Parathyroid adenoma (tissue), 2 donors: Measurements from ENCODE around the gene FLT1.
A peak's percentile ranks its signal among the peaks of the same experiment; 100 is the strongest.

Source experiments
- H2AFZ ChIP-seq: fragments of 300-600 bp; sonication (generic); one replicate; pipeline ENCODE4 v1.7.0; 2017; ENCODE audit warnings: antibody characterized with exemption, mild to moderate bottlenecking
- H3K27ac ChIP-seq: fragments of 300-600 bp; sonication (generic); one replicate; pipeline ENCODE4 v1.7.0; 2017
- H3K27me3 ChIP-seq: fragments of 300-600 bp; sonication (generic); one replicate; pipeline ENCODE4 v1.7.0; 2017; ENCODE audit warnings: low read length; ENCODE audit not compliant: control insufficient read depth, insufficient read depth
- H3K36me3 ChIP-seq: fragments of 300-600 bp; sonication (generic); one replicate; pipeline ENCODE4 v1.7.0; 2017; ENCODE audit warnings: low read length; ENCODE audit not compliant: control insufficient read depth, insufficient read depth
- H3K4me1 ChIP-seq: fragments of 300-600 bp; sonication (generic); one replicate; pipeline ENCODE4 v1.7.0; 2017; ENCODE audit warnings: control low read depth
- H3K4me2 ChIP-seq: fragments of 300-600 bp; sonication (generic); one replicate; pipeline ENCODE4 v1.7.0; 2017; ENCODE audit warnings: low read length
- H3K4me3 ChIP-seq: fragments of 300-600 bp; sonication (generic); one replicate; pipeline ENCODE4 v1.7.0; 2017; ENCODE audit warnings: low read depth, low read length
- H3K79me2 ChIP-seq: fragments of 300-600 bp; sonication (generic); one replicate; pipeline ENCODE4 v1.7.0; 2017; ENCODE audit warnings: control low read depth
- H3K9ac ChIP-seq: fragments of 300-600 bp; sonication (generic); one replicate; pipeline ENCODE4 v1.7.0; 2017; ENCODE audit warnings: mild to moderate bottlenecking
- H3K9me3 ChIP-seq: fragments of 300-600 bp; sonication (generic); one replicate; pipeline ENCODE4 v1.7.0; 2017; ENCODE audit warnings: low read length; ENCODE audit not compliant: control insufficient read depth
- TF ChIP-seq, protein P1 (sequence below): fragments of 300-600 bp; sonication (generic); IDR thresholded peaks from one replicate; pipeline ENCODE4 v1.7.0; 2017; ENCODE audit warnings: antibody characterized with exemption, mild to moderate bottlenecking
- donor health status: primary hyperparathyroidism.

Gene FLT1

DNA sequence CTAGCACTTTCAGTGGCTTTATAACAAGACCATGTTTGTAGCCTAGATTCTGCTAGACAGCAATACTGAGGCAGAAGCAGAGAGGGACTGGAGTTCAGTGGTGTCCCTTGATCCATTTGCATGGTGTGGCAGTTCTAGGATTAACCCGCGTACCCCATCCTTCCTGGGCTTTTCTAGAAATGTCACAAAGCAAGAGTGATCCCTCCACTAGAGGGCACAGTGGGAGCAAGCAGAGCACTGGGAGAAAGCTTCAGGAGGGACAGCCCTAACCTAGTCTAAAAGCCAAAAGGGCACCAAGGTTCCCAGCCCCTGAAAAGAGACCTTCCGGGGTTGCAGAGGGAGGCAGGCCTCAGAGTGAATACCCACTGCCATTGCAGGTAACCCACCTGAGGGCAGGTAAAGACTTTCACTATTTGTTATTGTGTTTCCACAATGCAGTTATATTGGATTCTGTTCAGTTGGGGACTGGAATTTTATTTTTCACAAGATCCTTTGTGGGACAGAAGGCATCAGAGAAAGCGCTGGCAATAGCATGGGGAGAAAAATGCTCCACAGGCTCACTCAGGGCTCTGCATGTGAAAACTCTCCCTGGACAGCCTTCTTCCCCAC, 170.6 kb downstream of the FLT1 start:
- Histone ChIP-seq H3K27me3 (no peaks in the 10 kb centered on the region), H3K9ac (no peak overlapping the region), H3K79me2 (no peaks in the 10 kb centered on the region), H3K4me2 (no peak overlapping the region), H3K9me3 (no peaks in the 10 kb centered on the region), H3K4me3 (no peak overlapping the region), H3K4me1 (no peaks in the 10 kb centered on the region), H3K27ac (no peak overlapping the region), H2AFZ (no peak overlapping the region), H3K36me3 (no peaks in the 10 kb centered on the region)
- TF ChIP-seq, protein P1, sequence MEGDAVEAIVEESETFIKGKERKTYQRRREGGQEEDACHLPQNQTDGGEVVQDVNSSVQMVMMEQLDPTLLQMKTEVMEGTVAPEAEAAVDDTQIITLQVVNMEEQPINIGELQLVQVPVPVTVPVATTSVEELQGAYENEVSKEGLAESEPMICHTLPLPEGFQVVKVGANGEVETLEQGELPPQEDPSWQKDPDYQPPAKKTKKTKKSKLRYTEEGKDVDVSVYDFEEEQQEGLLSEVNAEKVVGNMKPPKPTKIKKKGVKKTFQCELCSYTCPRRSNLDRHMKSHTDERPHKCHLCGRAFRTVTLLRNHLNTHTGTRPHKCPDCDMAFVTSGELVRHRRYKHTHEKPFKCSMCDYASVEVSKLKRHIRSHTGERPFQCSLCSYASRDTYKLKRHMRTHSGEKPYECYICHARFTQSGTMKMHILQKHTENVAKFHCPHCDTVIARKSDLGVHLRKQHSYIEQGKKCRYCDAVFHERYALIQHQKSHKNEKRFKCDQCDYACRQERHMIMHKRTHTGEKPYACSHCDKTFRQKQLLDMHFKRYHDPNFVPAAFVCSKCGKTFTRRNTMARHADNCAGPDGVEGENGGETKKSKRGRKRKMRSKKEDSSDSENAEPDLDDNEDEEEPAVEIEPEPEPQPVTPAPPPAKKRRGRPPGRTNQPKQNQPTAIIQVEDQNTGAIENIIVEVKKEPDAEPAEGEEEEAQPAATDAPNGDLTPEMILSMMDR = peak; percentile 51

DNA sequence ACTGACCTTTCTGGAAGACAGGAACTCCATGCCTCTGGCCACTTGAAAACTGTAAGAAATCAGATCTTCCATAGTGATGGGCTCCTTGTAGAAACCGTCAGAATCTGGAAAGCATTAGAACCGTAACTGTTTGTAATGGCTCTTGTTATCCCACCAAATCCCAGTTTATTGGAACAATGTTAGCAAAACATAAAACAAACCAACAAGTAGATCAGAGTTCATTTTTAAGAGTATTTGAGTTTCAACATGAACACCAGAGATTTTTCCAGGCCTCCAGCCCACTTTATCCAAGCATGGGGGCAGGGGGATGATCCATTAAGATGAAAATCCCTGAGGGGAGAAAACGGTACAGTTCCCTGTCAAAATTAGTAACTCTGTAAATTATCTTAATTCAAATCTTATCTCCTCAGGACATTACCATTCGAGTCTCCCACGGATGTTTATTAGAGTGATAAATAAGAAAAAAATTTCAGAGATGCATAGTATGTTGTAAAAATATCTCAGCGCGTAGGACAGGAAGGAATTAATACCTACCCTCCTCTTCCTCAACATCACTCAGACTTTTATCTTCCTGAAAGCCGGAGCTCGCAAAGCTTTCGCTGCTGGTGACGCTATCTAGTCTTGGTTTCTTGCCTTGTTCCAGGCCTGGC, 172.5 kb downstream of the FLT1 start:
- TF ChIP-seq, protein P1 = no peak
- Histone ChIP-seq H3K36me3 (no peaks in the 10 kb centered on the region), H3K9ac (no peak overlapping the region)

DNA sequence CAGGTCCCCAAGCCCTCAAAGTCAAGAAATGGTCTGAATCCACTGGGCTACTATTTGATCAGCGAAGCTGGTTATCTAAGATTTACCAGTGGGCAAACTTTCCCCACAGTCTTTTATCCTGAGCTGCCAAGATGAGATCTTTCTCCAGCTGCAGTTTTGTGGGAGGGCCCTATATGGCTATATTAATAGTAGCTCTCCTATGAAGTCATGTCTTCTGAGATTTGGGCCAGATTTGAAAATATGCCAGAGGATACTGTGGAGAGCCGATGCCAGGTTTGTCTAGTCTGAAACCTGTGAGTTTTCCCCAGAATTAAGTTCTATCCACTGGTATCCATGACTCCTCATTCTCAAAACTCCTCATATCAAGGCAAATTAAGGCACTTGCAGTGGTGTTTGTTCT, 173.2 kb downstream of the FLT1 start:
- H3K4me1 ChIP-seq = no peaks in the 10 kb centered on the region
- H3K4me2 ChIP-seq = no peak overlapping the region
- no peak overlapping the region for H3K27ac ChIP-seq
- H3K36me3 ChIP-seq = no peaks in the 10 kb centered on the region
- no peak overlapping the region for H3K4me3 ChIP-seq
- H3K9ac ChIP-seq = no peak overlapping the region
- H3K27me3 ChIP-seq = no peaks in the 10 kb centered on the region
- H3K79me2 ChIP-seq = no peaks in the 10 kb centered on the region
- TF ChIP-seq, protein P1 = no peak
- no peak overlapping the region for H2AFZ ChIP-seq
- no peaks in the 10 kb centered on the region for H3K9me3 ChIP-seq

More for the DNA sequence above, 172.5 kb downstream of the FLT1 start:
- Histone ChIP-seq H3K9me3 (no peaks in the 10 kb centered on the region), H3K4me3 (no peak overlapping the region), H2AFZ (no peak overlapping the region), H3K79me2 (no peaks in the 10 kb centered on the region), H3K4me1 (no peaks in the 10 kb centered on the region), H3K4me2 (no peak overlapping the region), H3K27ac (no peak overlapping the region), H3K27me3 (no peaks in the 10 kb centered on the region)

DNA sequence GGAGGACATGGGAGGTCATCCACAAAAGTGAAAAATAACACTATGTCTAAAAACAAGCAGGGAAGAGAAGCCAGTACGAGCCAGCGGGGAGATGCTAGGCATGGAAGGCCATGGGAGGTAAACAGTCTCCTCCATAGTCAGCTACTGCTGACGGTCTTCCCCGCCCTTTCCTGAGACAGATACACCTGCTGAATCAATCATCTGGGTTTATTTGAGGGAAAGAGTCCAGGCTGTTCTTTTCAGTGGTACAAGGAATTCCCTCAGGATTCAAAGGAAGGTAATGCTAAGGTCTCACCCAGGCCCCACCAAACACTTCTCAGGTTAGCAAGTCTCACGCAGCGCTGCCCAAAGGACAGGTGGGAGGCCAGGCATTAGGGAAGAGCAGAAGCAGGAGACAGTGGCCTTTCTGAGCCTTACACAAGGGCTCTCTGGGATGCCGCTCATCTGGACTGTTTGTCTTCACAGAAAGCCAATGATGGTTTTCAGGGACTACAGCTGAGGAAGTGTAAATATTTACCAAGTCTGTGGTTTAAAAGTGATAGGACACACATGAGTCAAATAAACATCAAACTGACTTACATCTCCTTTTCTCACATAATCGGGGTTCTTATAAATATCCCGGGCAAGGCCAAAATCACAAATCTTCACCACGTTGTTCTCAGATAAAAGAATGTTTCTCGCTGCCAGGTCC, 173.9 kb downstream of the FLT1 start:
- no peaks in the 10 kb centered on the region for H3K9me3 ChIP-seq

More for the DNA sequence above, 173.9 kb downstream of the FLT1 start:
- H3K4me3 ChIP-seq = no peak overlapping the region
- no peaks in the 10 kb centered on the region for H3K36me3 ChIP-seq
- no peak overlapping the region for H3K9ac ChIP-seq
- H3K4me1 ChIP-seq = peaks cover 6% of the 10 kb centered on the region
- no peak overlapping the region for H3K27ac ChIP-seq
- no peak overlapping the region for H3K4me2 ChIP-seq
- H2AFZ ChIP-seq = no peak overlapping the region
- TF ChIP-seq, protein P1 = no peak
- no peaks in the 10 kb centered on the region for H3K27me3 ChIP-seq
- no peaks in the 10 kb centered on the region for H3K79me2 ChIP-seq
